Measurements from ENCODE around the gene L3MBTL4.
A peak's percentile ranks its signal among the peaks of the same experiment; 100 is the strongest.
"Not testable (repeated sequence)": the region's sequence is repeated elsewhere in the genome, so short reads cannot be mapped to it uniquely, and the experiment has no call there.

L3MBTL4 gene

DNA sequence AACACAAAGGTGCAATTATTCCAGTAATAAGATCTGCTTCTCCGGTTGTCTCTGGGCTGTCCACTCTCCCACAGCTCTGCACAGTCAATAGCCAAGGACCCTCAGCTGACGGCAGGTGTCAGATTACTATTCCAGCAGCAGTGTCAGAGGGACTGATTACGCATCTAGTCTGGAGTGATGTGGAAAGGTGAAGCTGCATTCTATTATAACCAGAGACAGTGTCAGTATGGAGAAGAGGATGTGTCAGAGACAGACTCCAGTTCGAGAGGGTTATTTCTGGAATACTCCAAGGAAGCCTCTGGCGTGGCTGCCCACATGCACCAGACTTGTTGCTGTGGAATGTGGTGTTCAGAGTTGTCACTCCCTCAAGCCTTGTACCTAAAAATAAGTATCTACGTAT is 355.8 kb downstream of the L3MBTL4 start:
- no peak for DNase-seq (ENCODE audit: low read depth, low spot score)
- no peak overlapping the region for H3K27ac ChIP-seq

DNA sequence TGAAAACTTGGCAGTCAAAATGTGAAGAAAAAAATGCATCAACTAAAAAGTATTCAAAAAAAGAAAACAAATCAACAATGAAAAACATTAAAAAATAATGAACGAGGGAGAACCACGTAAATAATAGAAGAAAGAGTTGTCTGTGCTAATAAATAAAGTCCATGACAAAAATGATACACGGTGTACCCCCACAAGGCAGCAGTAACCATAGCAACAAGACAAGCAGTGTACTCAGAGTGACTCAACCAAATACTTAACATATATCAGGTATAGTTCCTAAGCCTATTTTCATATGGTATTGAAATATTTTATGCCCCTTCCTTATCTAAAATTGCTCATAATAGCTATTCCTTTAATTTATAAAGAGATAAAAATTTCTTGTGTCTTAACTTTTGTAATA is 357.1 kb downstream of the L3MBTL4 start:
- no peak for DNase-seq (ENCODE audit: low read depth, low spot score)
- H3K27ac ChIP-seq: no peak overlapping the region

DNA sequence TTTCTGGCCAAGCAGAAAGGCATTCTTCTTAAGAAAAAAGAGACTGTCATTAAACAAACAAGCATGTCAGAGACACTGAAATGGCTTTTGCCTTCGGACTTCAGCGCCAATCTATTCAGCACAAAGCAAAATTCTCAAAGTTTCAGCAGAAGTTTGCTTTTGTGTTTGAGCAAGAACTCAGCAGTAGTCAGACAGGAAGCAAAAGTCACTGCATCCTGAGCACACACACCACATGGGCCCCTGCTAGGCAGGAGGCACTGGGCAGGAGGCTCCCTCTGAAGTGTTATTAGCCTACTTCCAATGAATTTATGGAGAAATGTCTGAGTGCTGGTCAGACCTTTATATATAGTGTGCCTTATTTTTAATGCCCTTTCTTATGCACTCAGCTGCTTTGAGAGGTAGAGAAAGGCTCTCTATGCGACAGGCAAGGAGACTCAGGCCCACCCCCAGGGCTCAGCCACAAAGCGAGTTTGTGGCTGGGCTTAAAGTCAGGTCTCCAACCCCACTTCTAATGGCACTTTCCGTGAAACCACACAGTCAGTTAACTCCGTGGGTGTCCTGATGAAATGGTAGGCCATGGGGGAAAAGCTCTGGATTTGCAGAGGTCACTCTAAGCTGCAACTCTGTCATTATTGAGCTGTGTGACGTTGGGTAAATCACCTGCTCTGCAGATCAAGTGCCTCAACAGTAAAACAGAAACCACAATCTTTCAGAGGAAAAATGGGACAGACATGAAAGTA is 358.4 kb downstream of the L3MBTL4 start:
- H3K27ac ChIP-seq: peak overlapping the region; percentile 29
- no peak for DNase-seq (ENCODE audit: low read depth, low spot score)

DNA sequence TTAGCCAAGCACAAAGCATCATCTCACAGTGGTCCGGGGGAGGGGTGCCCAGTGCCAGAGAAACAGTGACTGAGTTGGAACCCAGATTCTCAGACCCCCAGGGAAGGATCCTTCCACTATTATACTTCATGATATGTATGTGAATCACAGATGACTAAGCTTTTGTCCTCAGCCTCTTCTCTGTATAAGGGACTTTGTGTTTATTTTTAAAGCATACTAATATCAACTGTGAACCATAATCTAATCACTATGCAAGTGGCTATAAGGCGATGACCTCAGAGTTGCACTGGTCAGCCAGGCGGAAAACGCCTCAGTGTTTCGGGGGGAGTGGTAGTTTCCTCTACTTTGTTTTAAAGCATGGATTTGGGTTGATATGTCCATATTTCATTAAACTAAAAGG is 359.0 kb downstream of the L3MBTL4 start:
- H3K27ac ChIP-seq: peak overlapping the region; percentile 29

DNA sequence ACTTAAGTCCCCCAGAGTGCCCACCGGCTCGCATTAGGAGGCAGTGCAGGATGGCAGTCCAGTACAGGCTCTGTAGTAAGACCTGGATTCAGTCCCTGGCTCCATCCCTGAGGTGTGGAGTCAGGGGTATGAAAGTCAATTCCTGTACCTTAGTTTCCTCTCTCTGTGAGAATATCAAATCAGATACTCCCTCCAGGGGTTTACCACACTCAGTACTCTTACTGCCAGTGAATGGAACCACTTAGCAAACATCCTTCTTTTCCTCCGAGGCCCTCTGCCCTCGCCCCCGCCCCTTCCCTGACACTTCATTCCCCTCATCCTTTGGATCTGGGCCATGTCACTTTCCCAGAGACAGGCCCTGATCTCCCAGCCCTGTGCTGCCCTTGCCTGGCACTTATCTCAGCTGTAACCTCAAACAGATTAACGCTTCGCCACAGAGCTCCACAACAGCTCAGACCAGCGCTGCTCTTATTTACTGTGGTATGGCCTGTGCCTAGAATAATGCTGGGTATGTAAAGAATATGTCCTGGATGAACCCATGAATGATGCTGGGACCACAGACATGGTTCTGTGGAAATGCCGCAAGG is 360.4 kb downstream of the L3MBTL4 start:
- no peak overlapping the region for H3K27ac ChIP-seq
- no peak for DNase-seq (ENCODE audit: low read depth, low spot score)

More for the DNA sequence above, 359.0 kb downstream of the L3MBTL4 start:
- DNase-seq (ENCODE audit: low read depth, low spot score): no peak

DNA sequence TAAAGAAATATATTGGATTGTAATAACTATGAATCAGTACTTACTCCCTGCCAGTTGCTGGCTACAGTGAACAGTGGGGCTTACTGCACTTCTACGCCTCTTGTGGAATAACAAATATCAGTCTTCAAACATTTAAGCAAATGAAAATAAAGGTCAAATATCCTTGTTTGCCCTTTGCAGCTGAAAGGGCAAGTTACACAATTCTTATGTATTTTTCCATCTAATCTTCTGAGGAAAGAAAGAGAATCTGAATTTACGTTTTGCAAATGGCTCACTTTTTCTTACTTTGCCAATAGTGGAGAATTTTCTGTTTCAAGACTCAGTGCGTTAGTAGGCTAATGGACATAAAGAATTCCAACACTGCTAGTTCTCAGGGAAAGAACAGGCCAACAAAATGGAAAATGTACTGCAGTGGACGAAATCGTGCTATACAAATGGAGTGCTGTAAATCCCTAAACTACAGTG is 362.2 kb downstream of the L3MBTL4 start:
- DNase-seq (ENCODE audit: low read depth, low spot score): no peak
- H3K27ac ChIP-seq: no peak overlapping the region

DNA sequence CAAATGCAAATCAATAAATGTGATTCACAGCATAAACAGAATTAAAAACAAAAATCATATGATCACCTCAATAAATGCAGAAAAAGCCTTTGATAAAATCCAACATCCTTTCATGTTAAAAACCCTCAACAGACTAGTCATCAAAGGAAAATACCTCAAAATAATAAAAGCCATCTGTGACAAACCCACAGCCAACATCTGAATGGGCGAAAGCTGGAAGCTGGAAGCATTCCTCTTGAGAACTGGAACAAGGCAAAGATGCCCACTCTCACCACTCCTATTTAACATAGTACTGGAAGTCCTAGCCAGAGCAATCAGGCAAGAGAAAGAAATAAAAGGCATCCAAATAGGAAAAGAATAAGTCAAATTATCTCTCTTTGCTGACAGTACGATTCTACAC is 367.1 kb downstream of the L3MBTL4 start:
- not testable (repeated sequence) for H3K27ac ChIP-seq; DNase-seq (ENCODE audit: low read depth, low spot score)

DNA sequence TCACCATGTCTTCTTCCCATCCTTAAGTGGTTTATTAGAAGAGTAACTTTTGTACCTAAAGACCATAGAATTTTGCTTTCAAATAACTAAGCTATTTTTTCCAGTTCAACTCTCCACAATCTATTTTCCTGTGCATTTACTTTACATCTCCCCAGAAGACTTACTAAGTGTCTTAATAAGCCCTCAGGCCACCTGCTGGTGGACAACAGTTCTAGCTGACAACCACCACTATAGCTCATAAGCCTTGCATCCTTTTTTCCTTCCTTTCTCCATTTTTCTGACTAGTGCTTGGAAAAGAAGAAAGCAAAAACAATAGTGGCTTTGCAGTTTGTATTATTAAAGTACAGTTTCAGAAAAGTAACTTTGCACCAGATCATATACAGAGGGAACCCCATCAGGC is 369.9 kb downstream of the L3MBTL4 start:
- no peak for DNase-seq (ENCODE audit: low read depth, low spot score)
- H3K27ac ChIP-seq: no peak overlapping the region

DNA sequence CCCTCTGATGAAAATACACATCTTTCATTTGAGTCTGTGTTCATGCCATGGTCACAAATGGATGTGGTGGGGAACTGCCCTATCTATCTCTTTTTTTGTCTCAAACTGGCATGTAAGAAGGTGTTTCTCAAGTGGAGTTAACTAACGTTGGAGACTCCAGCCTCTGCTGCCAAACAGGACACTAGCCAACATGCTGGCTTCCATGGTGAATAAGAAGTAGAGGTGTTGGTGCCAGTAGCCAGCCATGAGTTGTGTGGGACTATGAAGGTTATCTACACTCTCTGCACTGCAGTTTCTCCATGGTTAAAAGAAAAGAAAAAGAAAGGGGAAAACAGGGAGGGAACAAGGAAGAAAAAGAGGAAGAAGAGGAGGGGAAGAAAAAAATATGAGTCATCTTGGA is 370.4 kb downstream of the L3MBTL4 start:
- no peak overlapping the region for H3K27ac ChIP-seq
- no peak for DNase-seq (ENCODE audit: low read depth, low spot score)

DNA sequence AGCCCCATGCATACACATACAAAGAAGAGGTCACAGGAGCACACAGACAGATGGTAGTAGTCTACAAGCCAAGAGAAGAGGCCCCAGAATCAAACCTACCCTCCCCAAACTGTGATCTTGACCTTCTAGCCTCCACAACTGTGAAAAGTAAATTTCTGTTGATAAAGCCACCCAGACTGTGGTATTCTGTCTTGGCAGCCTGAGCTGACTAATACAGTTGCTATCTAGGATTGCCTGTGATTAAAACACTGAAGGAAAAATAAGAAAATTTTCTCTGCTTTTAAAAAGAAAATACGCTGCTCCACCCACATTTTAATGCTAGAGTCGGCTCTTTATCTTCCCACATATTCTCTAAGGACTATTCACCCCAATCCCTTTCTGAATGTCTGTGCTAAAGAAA is 375.7 kb downstream of the L3MBTL4 start:
- no peak overlapping the region for H3K27ac ChIP-seq
- DNase-seq (ENCODE audit: low read depth, low spot score): no peak

DNA sequence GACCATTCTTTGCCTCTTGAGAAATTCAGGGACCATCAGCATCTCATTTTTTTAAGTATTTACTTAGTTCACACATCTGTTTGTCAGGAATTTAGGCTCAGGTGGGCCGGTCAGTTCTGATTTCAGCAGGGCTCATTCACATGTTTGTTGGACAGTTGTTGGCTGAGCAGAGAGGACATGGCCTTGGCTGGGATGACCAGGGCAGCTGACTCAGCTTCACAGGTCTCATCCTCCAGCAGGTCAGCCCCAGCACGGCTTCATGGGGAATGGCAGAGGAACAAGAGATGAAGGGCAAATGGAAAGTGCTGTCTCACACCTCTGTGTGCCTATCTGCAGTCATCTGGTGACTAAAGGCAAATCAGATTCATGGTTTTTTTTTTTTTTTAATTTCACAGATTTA is 383.3 kb downstream of the L3MBTL4 start:
- no peak for DNase-seq (ENCODE audit: low read depth, low spot score)
- H3K27ac ChIP-seq: no peak overlapping the region

DNA sequence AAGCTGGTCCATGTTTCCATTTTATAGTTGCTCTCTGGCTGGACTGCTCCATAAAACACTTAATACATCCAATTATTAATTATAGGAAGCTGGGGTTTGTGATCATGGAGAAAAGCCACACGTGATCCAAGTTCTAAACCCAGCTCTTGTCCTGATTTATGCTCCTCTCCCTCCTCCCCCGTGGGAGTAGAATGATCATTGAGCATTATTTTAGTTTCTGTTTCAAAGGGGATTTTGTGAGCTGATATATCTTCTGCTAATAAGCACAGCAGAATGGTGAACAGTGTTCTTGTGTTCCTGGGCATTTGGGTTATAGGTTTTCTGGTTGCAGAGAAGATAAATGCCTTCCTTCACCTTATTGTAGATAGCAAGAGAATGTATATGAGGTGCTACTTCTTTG is 383.7 kb downstream of the L3MBTL4 start:
- H3K27ac ChIP-seq: no peak overlapping the region
- DNase-seq (ENCODE audit: low read depth, low spot score): no peak

DNA sequence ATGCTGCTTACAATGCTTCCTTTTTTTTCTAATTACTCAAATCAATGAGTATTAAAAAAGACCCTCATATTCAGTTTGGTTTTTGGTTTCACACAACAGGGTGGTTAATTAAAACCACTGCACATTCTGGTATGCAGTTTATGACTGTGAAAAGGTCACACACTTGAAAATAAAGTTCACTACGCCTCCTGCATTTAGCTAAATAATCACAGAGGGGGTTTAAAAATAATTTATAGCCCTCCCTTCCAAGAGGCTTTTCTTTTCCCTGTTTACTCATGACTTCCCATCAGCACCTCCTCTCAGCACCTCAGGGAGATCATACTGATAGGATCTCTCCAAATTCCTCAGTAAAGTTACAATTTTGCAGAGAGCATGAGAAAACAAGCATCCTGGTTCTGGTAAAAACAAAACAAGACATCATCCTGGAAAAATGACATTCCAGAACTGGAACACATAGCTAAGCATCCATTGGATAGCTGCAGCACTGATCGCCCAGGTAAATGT is 389.9 kb downstream of the L3MBTL4 start:
- no peak for DNase-seq (ENCODE audit: low read depth, low spot score)
- no peak overlapping the region for H3K27ac ChIP-seq

DNA sequence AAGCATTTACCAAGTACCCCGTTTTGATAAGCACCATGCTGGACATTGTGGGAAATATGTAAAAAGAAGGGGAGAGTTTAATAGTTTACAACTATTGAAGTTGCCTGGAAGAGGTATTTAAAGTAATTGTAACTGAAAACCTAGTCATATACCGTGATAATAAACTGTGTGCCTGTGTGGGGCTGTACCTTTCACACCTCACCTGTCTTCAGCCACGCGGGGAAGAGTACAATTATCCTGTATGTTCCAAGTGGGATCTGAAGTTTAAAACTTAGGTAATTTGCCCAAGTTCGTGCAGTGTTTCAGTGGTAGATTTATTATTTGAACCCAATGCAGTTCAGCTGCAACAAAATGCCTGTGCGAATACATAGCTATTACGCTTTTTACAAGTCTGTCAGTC is 391.2 kb downstream of the L3MBTL4 start:
- H3K27ac ChIP-seq: no peak overlapping the region
- DNase-seq (ENCODE audit: low read depth, low spot score): no peak

DNA sequence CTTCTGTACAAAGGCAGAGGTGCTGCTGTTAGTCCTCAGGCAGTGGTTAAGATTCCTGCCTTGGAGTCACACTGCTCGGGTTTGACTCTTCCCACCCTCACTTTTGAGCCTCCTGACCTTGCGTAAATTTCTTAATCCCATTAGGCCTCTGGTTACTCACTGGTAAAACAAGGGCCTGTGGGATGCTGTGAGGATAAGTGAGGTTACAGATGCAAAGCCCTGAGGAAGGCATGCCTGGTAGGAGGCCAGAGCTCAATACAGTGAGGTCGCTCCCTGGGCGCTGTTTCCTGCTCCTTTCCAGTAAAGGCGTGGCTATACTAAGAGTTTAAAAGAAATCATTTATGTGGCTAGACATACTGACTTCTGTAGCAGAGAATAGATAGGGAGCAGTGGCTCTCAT is 391.9 kb downstream of the L3MBTL4 start:
- H3K27ac ChIP-seq: no peak overlapping the region
- no peak for DNase-seq (ENCODE audit: low read depth, low spot score)

DNA sequence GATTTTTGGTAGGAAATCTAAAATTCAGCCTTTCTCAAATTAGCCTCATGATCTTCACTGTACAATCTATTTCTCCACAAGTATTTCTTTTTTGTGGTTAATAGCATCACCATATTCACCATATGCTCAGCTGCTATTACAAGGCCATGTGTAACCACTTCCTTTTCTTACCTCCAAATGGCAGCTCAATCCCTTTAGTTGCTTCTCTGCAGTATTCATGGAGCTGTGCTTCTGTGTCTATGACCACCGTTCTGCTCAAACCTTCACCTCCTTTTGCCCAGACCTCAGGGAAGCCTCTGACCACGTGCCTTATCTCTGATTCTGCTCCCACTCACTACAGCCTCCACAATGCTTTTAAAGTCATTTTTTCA is 392.7 kb downstream of the L3MBTL4 start:
- no peak overlapping the region for H3K27ac ChIP-seq
- no peak for DNase-seq (ENCODE audit: low read depth, low spot score)

DNA sequence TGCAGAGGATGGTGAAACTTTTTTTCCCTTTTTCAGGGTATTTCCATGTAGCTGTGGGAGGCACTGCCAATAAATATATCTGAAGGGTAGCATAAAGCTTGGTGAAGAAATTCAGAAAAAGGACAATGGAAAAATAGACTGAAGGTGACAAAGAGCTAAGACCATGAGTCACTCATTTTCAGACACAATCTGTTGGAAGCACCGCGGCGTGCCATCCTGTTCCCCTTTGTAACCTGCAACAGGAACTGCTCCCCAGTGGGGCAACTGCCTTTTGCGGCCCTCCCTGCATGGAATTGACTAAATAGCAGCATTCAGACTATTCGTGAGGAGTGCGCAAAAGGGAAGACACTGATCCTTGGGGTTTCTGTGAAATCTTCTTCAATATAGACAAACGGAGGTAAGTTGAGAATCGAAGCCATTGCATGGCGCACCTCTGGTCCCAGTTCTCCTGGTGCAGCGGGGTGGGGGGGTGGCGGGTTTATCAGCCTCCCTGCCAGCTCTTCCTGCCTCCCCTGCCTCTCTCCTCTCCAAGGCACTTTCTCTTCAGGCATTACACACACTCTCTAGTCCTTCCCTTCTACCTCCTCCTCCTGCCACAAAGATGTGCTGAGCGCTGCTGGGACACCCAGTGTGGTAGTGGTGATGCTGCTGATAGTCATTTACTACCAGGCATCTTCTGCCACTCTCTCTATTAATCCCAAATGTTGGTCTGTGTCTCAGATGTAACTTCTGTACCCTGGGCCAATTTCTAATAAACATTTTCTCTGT is 393.2 kb downstream of the L3MBTL4 start:
- no peak overlapping the region for H3K27ac ChIP-seq
- DNase-seq (ENCODE audit: low read depth, low spot score): no peak

DNA sequence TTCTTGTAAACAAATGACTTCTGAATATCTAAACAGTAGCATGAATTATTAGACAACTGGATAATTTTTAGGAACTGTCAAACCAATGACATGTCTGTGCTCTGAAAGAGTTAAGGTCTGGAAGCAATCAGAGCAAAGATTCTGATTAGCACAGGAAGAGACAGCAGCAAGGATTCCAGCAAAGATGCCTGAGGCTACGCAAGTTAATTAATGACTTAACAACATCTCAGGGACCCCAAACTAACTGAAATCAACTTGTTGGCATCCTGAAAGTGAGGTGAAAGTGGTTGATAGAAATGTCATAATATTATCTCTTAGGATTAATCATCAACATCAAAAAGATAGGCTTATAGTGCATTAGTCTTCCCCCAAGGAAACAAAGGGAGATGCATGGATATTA is 396.0 kb downstream of the L3MBTL4 start:
- no peak for DNase-seq (ENCODE audit: low read depth, low spot score)
- H3K27ac ChIP-seq: no peak overlapping the region

DNA sequence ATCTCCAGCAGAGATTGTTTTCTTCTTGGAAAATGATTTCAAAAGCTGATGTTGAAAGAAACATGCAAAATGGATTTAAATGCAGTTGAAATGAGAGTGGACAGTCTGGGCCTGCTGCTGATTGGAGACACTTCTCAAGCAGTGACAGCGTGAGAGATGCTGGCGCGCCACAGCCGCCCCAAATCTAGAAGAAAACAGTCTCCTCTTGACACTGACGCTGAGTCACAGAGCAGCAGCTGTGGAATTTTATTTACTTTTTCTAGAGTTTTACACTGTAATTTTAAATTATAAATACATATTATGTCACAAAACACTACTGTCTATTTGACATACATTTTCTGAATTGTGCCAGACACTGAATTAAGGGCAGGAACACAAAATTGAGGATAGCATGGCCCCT is 397.5 kb downstream of the L3MBTL4 start:
- H3K27ac ChIP-seq: no peak overlapping the region
- no peak for DNase-seq (ENCODE audit: low read depth, low spot score)

DNA sequence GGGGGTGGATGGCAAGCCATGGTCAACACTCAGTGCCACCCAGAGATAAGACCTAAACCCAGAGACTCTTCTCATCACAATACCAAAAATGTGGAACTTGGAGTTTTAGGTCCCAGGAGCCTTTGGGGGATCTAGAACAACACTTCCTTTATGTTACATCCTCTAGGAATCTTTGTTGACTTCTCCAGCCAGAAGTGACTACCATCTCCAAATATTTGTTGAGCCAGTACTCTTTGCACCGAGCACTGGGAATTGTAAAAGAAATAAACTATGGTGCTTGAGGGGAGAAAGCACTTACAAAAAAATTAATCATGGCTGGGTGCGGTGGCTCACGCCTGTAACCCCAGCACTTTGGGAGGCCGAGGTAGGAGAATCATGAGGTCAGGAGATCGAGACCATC is 399.3 kb downstream of the L3MBTL4 start:
- H3K27ac ChIP-seq: no peak overlapping the region
- DNase-seq (ENCODE audit: low read depth, low spot score): no peak

DNA sequence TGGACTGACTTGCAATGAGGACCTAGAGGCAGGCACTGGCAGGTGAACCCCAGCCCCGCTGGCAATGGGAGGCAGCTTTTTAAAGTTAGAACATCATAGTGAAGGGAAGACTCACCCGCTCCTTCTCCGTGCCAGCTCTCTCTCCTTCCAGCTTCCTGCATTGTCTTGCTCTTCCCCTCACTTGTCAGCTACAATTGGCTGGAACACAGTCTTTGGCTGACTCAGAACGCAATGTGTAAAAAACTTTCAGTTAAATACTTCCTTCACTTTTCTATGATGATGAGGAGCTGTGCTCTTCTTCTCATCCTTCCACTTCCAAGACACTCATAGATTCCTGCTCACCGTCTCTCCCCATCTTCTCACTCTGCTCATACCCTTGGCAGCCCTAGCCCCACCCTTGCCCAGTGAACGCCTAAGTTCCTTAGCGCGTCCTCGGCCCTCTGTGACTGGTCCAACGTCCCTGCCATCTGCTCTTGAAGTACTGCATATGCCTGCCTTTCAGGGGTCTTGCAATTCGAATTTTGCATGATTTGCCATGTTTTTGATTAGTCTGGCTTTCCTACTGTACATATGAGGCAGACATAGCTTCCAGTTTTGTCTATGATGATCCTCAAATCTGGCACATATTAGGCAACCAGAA is 401.4 kb downstream of the L3MBTL4 start:
- no peak overlapping the region for H3K27ac ChIP-seq
- no peak for DNase-seq (ENCODE audit: low read depth, low spot score)
